Measurements from ENCODE around the gene ITK. TPM values are rescaled to one million over a fixed set of nuclear protein-coding genes. Genes with fewer than 3 reads are reported as not detected.

ITK gene
- total and polyA plus RNA-seq, 2 of the 8 experiments (the other 6 are each of a cell fraction or from before 2014, with no cell fraction given) = 0.05 TPM; not detected in 1

- H3K56ac ChIP-seq (replicated peaks; ENCODE audit: insufficient read length, low read depth, low read length) = no peak overlapping the region
- no peaks in the 10 kb centered on the region for H3K79me1 ChIP-seq (ENCODE audit: low read depth, low read length)
- H3K4me3 ChIP-seq (ENCODE audit: extremely low read depth in 1 of 4, insufficient read depth in 2 of 4, low read depth in 3 of 4, low read length in 4 of 4) = no peak overlapping the region
- H3K9ac ChIP-seq (replicated peaks in 1 of 4; ENCODE audit: extremely low read depth in 1 of 4, low read depth in 3 of 4, low read length in 3 of 4) = no peak overlapping the region
- H4K8ac ChIP-seq (ENCODE audit: extremely low read depth, insufficient read depth, low read length) = no peak overlapping the region
- peak; percentile 77 for FAIRE-seq
- H3K4ac ChIP-seq (replicated peaks; ENCODE audit: insufficient read length, low read depth, low read length) = no peak overlapping the region
- no peaks in the 10 kb centered on the region for H3K9me3 ChIP-seq (ENCODE audit: insufficient read depth in 2 of 2, low read depth in 1 of 2, low read length in 1 of 2)
- no peak overlapping the region for H4K5ac ChIP-seq (ENCODE audit: insufficient read length, low read depth, low read length)
- no peak overlapping the region for H2AFZ ChIP-seq (ENCODE audit: low read length)
- no peaks in the 10 kb centered on the region for H3K23me2 ChIP-seq (ENCODE audit: low read depth, low read length)
- no peaks in the 10 kb centered on the region for H3K27me3 ChIP-seq (replicated peaks in 1 of 4; ENCODE audit: control insufficient read depth in 3 of 4, extremely low read depth in 1 of 4, insufficient read depth in 3 of 4, low read length in 3 of 4)
- no peak overlapping the region for H4K91ac ChIP-seq (replicated peaks; ENCODE audit: insufficient read length, low read length)
- no peak overlapping the region for H3K18ac ChIP-seq (ENCODE audit: extremely low read depth, low read length)
- no peaks in the 10 kb centered on the region for H3K79me2 ChIP-seq (ENCODE audit: control insufficient read depth in 1 of 2, insufficient read depth in 2 of 2, low read length in 2 of 2)
- H3K36me3 ChIP-seq (ENCODE audit: control insufficient read depth in 2 of 4, insufficient read depth in 4 of 4, low read length in 3 of 4) = peaks cover 0 to 3% (median 0%) of the 10 kb centered on the region in 4 experiments; a peak in 2 of 8 replicates
- H2BK15ac ChIP-seq (ENCODE audit: low read length) = no peak overlapping the region
- no peak overlapping the region for H3K23ac ChIP-seq (ENCODE audit: insufficient read length)
- no peak overlapping the region for H3K4me2 ChIP-seq (ENCODE audit: insufficient read depth in 1 of 2, low read depth in 2 of 2, low read length in 2 of 2)
- 61% methylated on average over 8 of the region's 8 CpGs; no CpG with 5 or more reads in 1 of the 2 experiments for WGBS, 2 experiments (ENCODE audit: extremely low coverage in 1 of 2, insufficient coverage in 1 of 2, insufficient read length in 1 of 2, insufficient replicate concordance in 2 of 2, low coverage in 1 of 2, low lambda C conversion rate in 2 of 2, missing lambda C conversion rate in 1 of 2)
- H3K27ac ChIP-seq (ENCODE audit: low read depth, low read length) = no peak overlapping the region
- no peak overlapping the region for H2AK5ac ChIP-seq (ENCODE audit: low read depth, low read length)
- ChIA-PET POLR2A (ENCODE audit: partially characterized antibody) (interaction anchor here (1.3 kb wide), 1 partner anchor 36 kb away, joined by 4 read pairs; no protein-coding TSS in a partner anchor), CTCF (ENCODE audit: partially characterized antibody) (interaction anchor here (0.6 to 13.9 kb wide), 36 partner anchors 9 to 434 kb away, joined by 3 to 157 read pairs (median 6); no protein-coding TSS in a partner anchor)
- H2BK5ac ChIP-seq (ENCODE audit: low read depth, low read length) = no peak overlapping the region
- no peaks in the 10 kb centered on the region for H4K20me1 ChIP-seq (replicated peaks in 1 of 2; ENCODE audit: control insufficient read depth in 1 of 2, insufficient read depth in 2 of 2, low read length in 2 of 2)
- H2BK120ac ChIP-seq (replicated peaks; ENCODE audit: low read depth, low read length) = no peak overlapping the region
- H2BK12ac ChIP-seq (ENCODE audit: low read depth, low read length) = no peak overlapping the region
- no peaks in the 10 kb centered on the region for H3K4me1 ChIP-seq (replicated peaks in 1 of 4; ENCODE audit: control insufficient read depth in 3 of 4, insufficient read depth in 4 of 4, low read length in 3 of 4)
- H3K14ac ChIP-seq (ENCODE audit: insufficient read length) = no peak overlapping the region
- peak in 1 of 2 experiments; percentile 84 for DNase-seq (ENCODE audit: low read depth in 1 of 2, low spot score in 2 of 2)
- H2BK20ac ChIP-seq (ENCODE audit: low read length) = no peak overlapping the region
- TF ChIP-seq CTCF (IDR thresholded peaks at IDR 0.05; ENCODE audit: control extremely low read depth in 1 of 3, insufficient read depth in 1 of 3, low read depth in 1 of 3, low read length in 3 of 3) = peak; percentile 82 to 99 (median 95)
- no peak for TF ChIP-seq ATF3 (IDR thresholded peaks at IDR 0.05; ENCODE audit: insufficient read depth, low read depth, low read length)
- no peak for TF ChIP-seq CBX5 (IDR thresholded peaks at IDR 0.05; ENCODE audit: low read depth, low read length)
- no peak for TF ChIP-seq RXRA (IDR thresholded peaks at IDR 0.05; ENCODE audit: insufficient read depth, low read depth, low read length)
- no peak for TF ChIP-seq CHD2 (IDR thresholded peaks at IDR 0.05; ENCODE audit: low read length)
- no peak for TF ChIP-seq SP1 (IDR thresholded peaks at IDR 0.05; ENCODE audit: low read depth, low read length)
- TF ChIP-seq GABPA (IDR thresholded peaks at IDR 0.05; ENCODE audit: borderline replicate concordance, insufficient read depth, low read length) = no peak
- no peak for TF ChIP-seq SRF (IDR thresholded peaks at IDR 0.05; ENCODE audit: low read depth, low read length)
- no peak for TF ChIP-seq EP300 (IDR thresholded peaks at IDR 0.05; ENCODE audit: borderline replicate concordance in 1 of 2, low read depth in 2 of 2, low read length in 2 of 2)
Observed at GRCh38 chr5:157303667-157304327, 123.2 kb downstream of the ITK start.

Data from H1 (cell line).